COLO668 (cell line): ENCODE data around the gene SPANXB1.
"Not testable (repeated sequence)": the region's sequence is repeated elsewhere in the genome, so short reads cannot be mapped to it uniquely, and the experiment has no call there.

Source experiments
- DNase-seq: peaks from one replicate; lab custom pipeline; 2025; ENCODE audit not compliant: unreplicated experiment; lab: John Stamatoyannopoulos, UW

The SPANXB1 gene

GRCh38 chrX:141002568-141002967 lies at the start of gene SPANXB1:
Gene SPANXB1 (plus strand): TSS chrX:141002594. CDS start chrX:141002694, 100 bp downstream.
- DNase-seq = not testable (repeated sequence)

GRCh38 chrX:140967036-140967435 lies 35.4 kb upstream of the SPANXB1 start:
- DNase-seq = no peak

GRCh38 chrX:140971099-140971795 lies 31.1 kb upstream of the SPANXB1 start:
- no peak for DNase-seq

GRCh38 chrX:140975472-140975871 lies 26.9 kb upstream of the SPANXB1 start:
- no peak for DNase-seq

GRCh38 chrX:140980271-140980670 lies 22.1 kb upstream of the SPANXB1 start:
- no peak for DNase-seq

GRCh38 chrX:140983730-140984129 lies 18.7 kb upstream of the SPANXB1 start:
- no peak for DNase-seq

- DNase-seq = not testable (repeated sequence)
These were observed 2.8 kb downstream of the SPANXB1 start for GRCh38 chrX:141005243-141005642.

GRCh38 chrX:141044246-141044645 lies 41.9 kb downstream of the SPANXB1 start:
- not testable (repeated sequence) for DNase-seq

GRCh38 chrX:141049878-141050277 lies 47.5 kb downstream of the SPANXB1 start:
- DNase-seq = not testable (repeated sequence)

GRCh38 chrX:141052098-141052497 lies 49.7 kb downstream of the SPANXB1 start:
- DNase-seq = not testable (repeated sequence)
